SU-DHL-6 (cell line): ENCODE measurements around the gene ANKRD29.

ENCODE experiments used
- H2AFZ ChIP-seq: fragments of 200-600 bp; sonication (generic); 2 replicates; pipeline ENCODE4 v1.6.1; 2014; ENCODE audit warnings: low read depth, mild to moderate bottlenecking, moderate library complexity, mixed read lengths, antibody characterized with exemption, low read length; ENCODE audit not compliant: severe bottlenecking
- H3F3A ChIP-seq: fragments of 200-600 bp; shearing (Covaris generic); 2 replicates; pipeline ENCODE4 v1.6.0; 2016; ENCODE audit warnings: antibody characterized with exemption, mild to moderate bottlenecking; ENCODE audit not compliant: insufficient read depth
- H3K27ac ChIP-seq: fragments of 200-600 bp; sonication (generic); 2 replicates; pipeline ENCODE4 v1.5.1; 2016; ENCODE audit warnings: low read depth, mild to moderate bottlenecking, low read length, moderate library complexity, mixed read lengths
- H3K27me3 ChIP-seq: fragments of 200-600 bp; sonication (generic), shearing (Covaris generic); 2 replicates; pipeline ENCODE4 v1.6.0; 2014; ENCODE audit warnings: mild to moderate bottlenecking, low read length
- H3K36me3 ChIP-seq: fragments of 200-600 bp; sonication (generic); 2 replicates; pipeline ENCODE4 v1.6.1; 2014; ENCODE audit warnings: mild to moderate bottlenecking, low read length, mixed read lengths
- H3K4me2 ChIP-seq: fragments of 300-600, 200-600 bp; shearing (Covaris generic), sonication (generic); 2 replicates; pipeline ENCODE4 v1.6.0; 2014; ENCODE audit warnings: low read length, low read depth, mild to moderate bottlenecking; ENCODE audit not compliant: poor library complexity, severe bottlenecking
- H3K4me3 ChIP-seq: fragments of 200-600 bp; sonication (generic); 2 replicates; pipeline ENCODE4 v1.5.1; 2014; ENCODE audit warnings: antibody characterized with exemption, low read length, mild to moderate bottlenecking, mixed read lengths; ENCODE audit not compliant: insufficient read depth, poor library complexity, severe bottlenecking
- H3K79me2 ChIP-seq: fragments of 200-600 bp; sonication (generic); 2 replicates; pipeline ENCODE4 v1.6.1; 2014; ENCODE audit warnings: mild to moderate bottlenecking, low read length, moderate library complexity; ENCODE audit not compliant: insufficient read depth
- H3K9ac ChIP-seq: fragments of 200-600 bp; sonication (generic); 2 replicates; pipeline ENCODE4 v1.7.0; 2014; ENCODE audit warnings: mild to moderate bottlenecking, low read length
- H3K9me2 ChIP-seq: fragments of 200-600 bp; sonication (generic); replicated peaks from 2 replicates; pipeline ENCODE4 v1.6.1; 2014; ENCODE audit warnings: low read length; ENCODE audit not compliant: insufficient read depth
- H3K9me3 ChIP-seq: fragments of 200-600 bp; sonication (generic); 2 replicates; pipeline ENCODE4 v1.6.1; 2014; ENCODE audit warnings: low read length, mixed read lengths; ENCODE audit not compliant: insufficient read depth
- H4K20me1 ChIP-seq: fragments of 200-600 bp; sonication (generic); 2 replicates; pipeline ENCODE4 v1.6.1; 2014; ENCODE audit warnings: low read depth, mild to moderate bottlenecking, antibody characterized with exemption, low read length, moderate library complexity, mixed read lengths
- CTCF ChIP-seq: fragments of 200-600 bp; sonication (generic); IDR thresholded peaks from one replicate; pipeline ENCODE4 v1.5.1; 2017; ENCODE audit warnings: antibody characterized with exemption, mild to moderate bottlenecking, low read length, moderate library complexity; ENCODE audit not compliant: insufficient read depth, poor library complexity, severe bottlenecking
- EZH2phosphoT487 ChIP-seq: fragments of 200-600 bp; sonication (generic), shearing (Covaris generic); conservative IDR thresholded peaks from 2 replicates; pipeline ENCODE4 v1.6.1; 2018; ENCODE audit warnings: mild to moderate bottlenecking, antibody characterized with exemption, low read length, moderate library complexity, mixed read lengths

The ANKRD29 gene

GRCh38 chr18:23682472-23682871 lies 19.8 kb upstream of the ANKRD29 start:
- Histone ChIP-seq H2AFZ (no peak overlapping the region), H3K9ac (no peak overlapping the region), H3K4me2 (no peak overlapping the region), H3K27me3 (no peaks in the 10 kb centered on the region), H4K20me1 (no peaks in the 10 kb centered on the region), H3K36me3 (no peaks in the 10 kb centered on the region), H3K27ac (no peak overlapping the region), H3F3A (no peaks in the 10 kb centered on the region), H3K9me3 (no peaks in the 10 kb centered on the region), H3K9me2 (no peaks in the 10 kb centered on the region), H3K4me3 (no peak overlapping the region), H3K79me2 (no peaks in the 10 kb centered on the region)
- TF ChIP-seq CTCF (no peak), EZH2phosphoT487 (no peak)

- Histone ChIP-seq H3K9ac (no peak overlapping the region), H3K9me2 (no peaks in the 10 kb centered on the region), H3K27me3 (no peaks in the 10 kb centered on the region), H3K36me3 (no peaks in the 10 kb centered on the region), H3F3A (no peaks in the 10 kb centered on the region), H2AFZ (no peak overlapping the region), H3K4me2 (no peak overlapping the region), H3K9me3 (no peaks in the 10 kb centered on the region), H3K4me3 (no peak overlapping the region), H4K20me1 (no peaks in the 10 kb centered on the region), H3K79me2 (no peaks in the 10 kb centered on the region), H3K27ac (no peak overlapping the region)
- TF ChIP-seq CTCF: no peak
- TF ChIP-seq EZH2phosphoT487: no peak
Measured at GRCh38 chr18:23682045-23682444, 19.3 kb upstream of the ANKRD29 start.

- Histone ChIP-seq H3K79me2 (no peaks in the 10 kb centered on the region), H3K9me2 (no peaks in the 10 kb centered on the region), H4K20me1 (no peaks in the 10 kb centered on the region), H3K9me3 (no peaks in the 10 kb centered on the region), H3K9ac (no peak overlapping the region), H2AFZ (no peak overlapping the region), H3K27ac (no peak overlapping the region), H3K36me3 (no peaks in the 10 kb centered on the region), H3K4me2 (no peak overlapping the region), H3K27me3 (no peaks in the 10 kb centered on the region), H3F3A (no peaks in the 10 kb centered on the region), H3K4me3 (no peak overlapping the region)
- no peak for TF ChIP-seq EZH2phosphoT487
- no peak for TF ChIP-seq CTCF
Measured at GRCh38 chr18:23675896-23676295, 13.2 kb upstream of the ANKRD29 start.
